ENCODE data around the gene CIB4. TPM values are rescaled to one million over a fixed set of nuclear protein-coding genes. Genes with fewer than 3 reads are reported as not detected.

Gene CIB4
- total and polyA plus RNA-seq, 2 experiments from 2014 or later, result not detected

GRCh38 chr2:26583381-26583911, 57.7 kb downstream of the CIB4 start:
- Histone ChIP-seq H3K27me3 (replicated peaks; ENCODE audit: insufficient read depth) (peaks cover 67% of the 10 kb centered on the region), H3K27ac (no peak overlapping the region), H3K36me3 (ENCODE audit: low read depth) (no peaks in the 10 kb centered on the region), H3K4me3 (no peak overlapping the region), H3K4me2 (ENCODE audit: unreplicated experiment) (no peak overlapping the region), H3K9me2 (ENCODE audit: insufficient read depth) (no peaks in the 10 kb centered on the region), H3K9ac (no peak overlapping the region), H3K9me3 (ENCODE audit: low read depth) (no peaks in the 10 kb centered on the region), H3K79me2 (ENCODE audit: insufficient read depth) (no peaks in the 10 kb centered on the region), H4K20me1 (ENCODE audit: insufficient read depth) (no peaks in the 10 kb centered on the region), H3F3A (ENCODE audit: insufficient read depth) (no peaks in the 10 kb centered on the region), H2AFZ (no peak overlapping the region), H3K4me1 (ENCODE audit: insufficient read depth) (no peaks in the 10 kb centered on the region)
- DNase-seq, result no peak
- in situ Hi-C loops (cut with MboI), result no loop called here
- TF ChIP-seq EZH2 (IDR thresholded peaks at IDR 0.05; ENCODE audit: insufficient read depth, poor library complexity, severe bottlenecking) (no peak), EZH2phosphoT487 (IDR thresholded peaks at IDR 0.05; ENCODE audit: insufficient read depth, low read depth) (no peak)
- 22 to 27% methylated on average over 7 to 8 of the region's 8 CpGs for WGBS, 2 experiments (ENCODE audit: low coverage in 1 of 2, low lambda C conversion rate in 2 of 2, missing lambda C conversion rate in 2 of 2)

- Histone ChIP-seq H3K4me3 (no peak overlapping the region), H3K9me2 (ENCODE audit: insufficient read depth) (no peaks in the 10 kb centered on the region), H3K27me3 (replicated peaks; ENCODE audit: insufficient read depth) (peaks cover 72% of the 10 kb centered on the region), H3K4me1 (ENCODE audit: insufficient read depth) (no peaks in the 10 kb centered on the region), H3K9ac (no peak overlapping the region), H3K79me2 (ENCODE audit: insufficient read depth) (no peaks in the 10 kb centered on the region), H3F3A (ENCODE audit: insufficient read depth) (no peaks in the 10 kb centered on the region), H3K36me3 (ENCODE audit: low read depth) (no peaks in the 10 kb centered on the region), H4K20me1 (ENCODE audit: insufficient read depth) (no peaks in the 10 kb centered on the region), H3K9me3 (ENCODE audit: low read depth) (no peaks in the 10 kb centered on the region), H3K4me2 (ENCODE audit: unreplicated experiment) (no peak overlapping the region), H2AFZ (no peak overlapping the region), H3K27ac (no peak overlapping the region)
- DNase-seq, result no peak
- in situ Hi-C loops (cut with MboI), result no loop called here
- 17 to 24% methylated on average over 5 of the region's 5 CpGs for WGBS, 2 experiments (ENCODE audit: low coverage in 1 of 2, low lambda C conversion rate in 2 of 2, missing lambda C conversion rate in 2 of 2)
- no peak for TF ChIP-seq EZH2phosphoT487 (IDR thresholded peaks at IDR 0.05; ENCODE audit: insufficient read depth, low read depth)
- TF ChIP-seq EZH2 (IDR thresholded peaks at IDR 0.05; ENCODE audit: insufficient read depth, poor library complexity, severe bottlenecking), result no peak
Measured at GRCh38 chr2:26582890-26583289, 58.3 kb downstream of the CIB4 start.

GRCh38 chr2:26581991-26582842, 58.9 kb downstream of the CIB4 start:
- Histone ChIP-seq H3K79me2 (ENCODE audit: insufficient read depth) (no peaks in the 10 kb centered on the region), H3K4me3 (no peak overlapping the region), H3K9ac (no peak overlapping the region), H2AFZ (no peak overlapping the region), H3K4me2 (ENCODE audit: unreplicated experiment) (no peak overlapping the region), H3K27ac (no peak overlapping the region), H3K9me3 (ENCODE audit: low read depth) (no peaks in the 10 kb centered on the region), H3K4me1 (ENCODE audit: insufficient read depth) (no peaks in the 10 kb centered on the region), H3K9me2 (ENCODE audit: insufficient read depth) (no peaks in the 10 kb centered on the region), H3F3A (ENCODE audit: insufficient read depth) (no peaks in the 10 kb centered on the region), H3K36me3 (ENCODE audit: low read depth) (no peaks in the 10 kb centered on the region), H4K20me1 (ENCODE audit: insufficient read depth) (no peaks in the 10 kb centered on the region), H3K27me3 (replicated peaks; ENCODE audit: insufficient read depth) (peaks cover 72% of the 10 kb centered on the region)
- DNase-seq, result no peak
- TF ChIP-seq EZH2phosphoT487 (IDR thresholded peaks at IDR 0.05; ENCODE audit: insufficient read depth, low read depth), result no peak
- TF ChIP-seq EZH2 (IDR thresholded peaks at IDR 0.05; ENCODE audit: insufficient read depth, poor library complexity, severe bottlenecking), result no peak
- in situ Hi-C loops (cut with MboI), result no loop called here
- WGBS, 2 experiments (ENCODE audit: low coverage in 1 of 2, low lambda C conversion rate in 2 of 2, missing lambda C conversion rate in 2 of 2), result 51 to 53% methylated on average over 18 of the region's 18 CpGs

GRCh38 chr2:26581266-26581990, 59.7 kb downstream of the CIB4 start:
- Histone ChIP-seq H3K36me3 (ENCODE audit: low read depth) (no peaks in the 10 kb centered on the region), H3K27ac (no peak overlapping the region), H3K9me3 (ENCODE audit: low read depth) (no peaks in the 10 kb centered on the region), H2AFZ (no peak overlapping the region), H3K79me2 (ENCODE audit: insufficient read depth) (no peaks in the 10 kb centered on the region), H3K9ac (no peak overlapping the region), H3K4me2 (ENCODE audit: unreplicated experiment) (no peak overlapping the region), H3K4me1 (ENCODE audit: insufficient read depth) (no peaks in the 10 kb centered on the region), H3K27me3 (replicated peaks; ENCODE audit: insufficient read depth) (peaks cover 66% of the 10 kb centered on the region), H4K20me1 (ENCODE audit: insufficient read depth) (no peaks in the 10 kb centered on the region), H3F3A (ENCODE audit: insufficient read depth) (no peaks in the 10 kb centered on the region), H3K4me3 (no peak overlapping the region), H3K9me2 (ENCODE audit: insufficient read depth) (no peaks in the 10 kb centered on the region)
- no peak for DNase-seq
- TF ChIP-seq EZH2 (IDR thresholded peaks at IDR 0.05; ENCODE audit: insufficient read depth, poor library complexity, severe bottlenecking) (no peak), EZH2phosphoT487 (IDR thresholded peaks at IDR 0.05; ENCODE audit: insufficient read depth, low read depth) (no peak)
- in situ Hi-C loops (cut with MboI), result no loop called here
- 57 to 65% methylated on average over 11 to 12 of the region's 12 CpGs for WGBS, 2 experiments (ENCODE audit: low coverage in 1 of 2, low lambda C conversion rate in 2 of 2, missing lambda C conversion rate in 2 of 2)

Data from GM23248 (cell line).